Globus pallidus (tissue), 1 donor: ENCODE data around the gene BOD1L2.

Experiments
- DNase-seq: peaks from one replicate; pipeline ENCODE4 v3.0.0-alpha.2; 2015; ENCODE audit warnings: low spot score

Gene BOD1L2

DNA sequence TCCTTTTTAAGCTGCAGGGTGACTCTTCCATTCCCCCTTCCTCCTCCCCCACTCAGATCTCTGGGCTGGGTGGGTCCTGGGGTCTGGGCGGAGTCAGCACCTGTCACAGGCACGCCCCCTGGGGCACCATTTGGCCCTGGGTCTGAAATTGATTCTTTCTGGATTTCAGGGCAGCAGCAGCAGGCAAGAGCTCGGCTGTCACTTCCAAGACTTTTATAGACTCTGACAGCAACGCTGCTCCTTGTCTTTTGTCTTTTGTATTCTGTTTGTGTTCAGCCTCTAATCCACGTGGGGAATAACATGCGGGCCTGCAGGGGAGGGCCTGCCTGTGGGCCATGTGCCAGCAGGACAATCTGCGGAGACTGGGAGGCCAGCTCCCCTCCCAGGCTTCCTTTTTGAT is 3.9 kb downstream of the BOD1L2 start:
- no peak for DNase-seq

DNA sequence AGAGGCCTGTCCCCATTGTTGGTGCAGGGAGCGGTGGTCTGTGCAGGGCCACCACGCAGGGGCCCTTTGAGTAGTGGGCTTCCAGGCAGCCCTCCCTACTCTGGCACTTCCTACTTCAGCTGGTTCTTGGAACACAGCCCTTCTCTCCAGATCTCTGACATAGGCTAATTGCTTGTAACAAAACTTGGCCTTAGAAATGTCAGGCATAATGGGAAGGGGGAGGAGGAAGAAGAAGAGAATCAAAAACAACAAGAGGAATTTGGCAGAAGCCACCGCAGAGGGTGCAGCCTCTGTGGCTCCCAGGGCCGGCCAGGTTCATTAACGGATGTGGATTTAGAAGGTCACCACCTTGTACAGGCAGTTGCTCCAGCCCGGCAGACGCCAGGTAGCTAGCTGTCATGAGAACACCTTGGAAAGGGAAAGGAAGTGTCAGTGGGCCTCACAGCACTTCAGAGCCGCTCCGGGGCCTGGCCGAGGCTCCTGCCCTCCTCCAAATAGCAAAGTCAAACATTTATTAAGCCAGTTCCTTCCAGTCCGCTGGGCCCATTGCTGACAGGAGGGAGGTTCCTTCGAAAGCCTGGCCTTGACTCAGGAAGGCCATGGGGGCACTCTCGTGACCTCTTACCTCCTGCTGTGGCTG is 7.4 kb downstream of the BOD1L2 start:
- no peak for DNase-seq

DNA sequence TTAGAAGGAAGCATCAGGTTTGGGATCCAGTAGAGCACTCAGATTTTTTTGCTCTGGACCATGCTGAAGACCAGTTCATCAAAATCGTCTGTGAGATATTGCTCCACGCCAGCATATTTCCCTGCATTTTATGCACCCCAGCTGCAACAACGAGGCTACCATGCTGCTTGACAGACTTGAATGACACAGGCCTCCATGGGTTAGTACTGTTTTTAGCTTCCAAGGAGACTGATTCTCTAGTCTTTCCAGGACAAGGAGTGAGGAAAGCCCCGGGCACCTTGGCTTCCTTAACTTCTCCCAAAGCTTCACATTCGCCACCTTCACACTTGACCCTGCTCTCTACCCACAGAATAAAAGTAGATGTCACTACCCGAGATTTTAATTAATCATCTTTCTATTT is 17.5 kb downstream of the BOD1L2 start:
- DNase-seq = no peak

DNA sequence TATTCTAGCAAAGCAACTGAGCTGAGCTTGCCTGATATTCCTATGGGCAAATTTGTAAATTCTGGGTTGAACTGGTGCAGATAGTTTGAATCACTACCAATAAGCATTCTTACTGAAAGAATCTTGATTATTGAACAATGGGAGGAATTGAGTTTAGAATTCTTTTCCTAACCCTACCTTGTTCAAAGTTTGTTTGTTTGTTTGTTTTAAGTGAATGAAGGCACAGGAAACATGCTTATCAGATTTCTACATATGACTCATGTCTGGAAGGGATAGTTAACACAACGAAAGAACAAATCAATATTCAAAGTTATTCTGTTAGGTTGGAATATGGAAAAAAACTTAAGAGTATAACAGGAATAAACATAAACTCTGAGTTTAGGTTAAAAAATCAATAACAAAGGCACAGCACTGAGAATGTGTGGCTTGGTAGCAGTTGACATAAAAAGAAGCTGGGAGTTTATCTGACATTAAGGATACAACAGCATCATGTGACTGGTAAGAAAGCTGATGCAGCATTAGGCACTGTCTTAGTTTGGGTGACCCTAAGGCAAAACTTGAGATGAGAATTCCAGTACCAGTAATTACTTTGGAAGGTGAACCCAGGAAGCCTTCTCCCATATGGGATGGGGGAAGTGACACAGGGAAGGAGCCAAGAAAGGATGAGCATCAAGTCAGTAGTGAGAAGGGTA is 20.9 kb downstream of the BOD1L2 start:
- DNase-seq = no peak

DNA sequence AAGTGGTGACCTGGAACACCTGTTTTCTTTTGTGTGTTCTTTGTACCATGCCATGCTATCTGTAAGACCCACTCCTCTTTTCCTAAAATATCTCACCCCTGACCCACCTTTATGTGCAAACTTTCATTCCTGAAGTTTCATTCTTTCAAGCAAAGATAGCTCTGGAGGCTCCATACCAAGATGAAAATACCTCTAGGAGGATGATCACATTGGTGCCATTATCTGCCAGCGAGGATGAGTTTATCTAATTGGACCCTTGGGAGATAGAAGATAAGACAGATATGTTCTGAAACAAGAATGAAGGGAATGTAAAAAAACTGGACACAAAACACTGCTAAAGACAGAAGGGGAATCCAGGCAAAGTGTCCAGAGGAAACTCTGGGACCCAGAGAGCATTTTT is 24.1 kb downstream of the BOD1L2 start:
- DNase-seq = no peak

DNA sequence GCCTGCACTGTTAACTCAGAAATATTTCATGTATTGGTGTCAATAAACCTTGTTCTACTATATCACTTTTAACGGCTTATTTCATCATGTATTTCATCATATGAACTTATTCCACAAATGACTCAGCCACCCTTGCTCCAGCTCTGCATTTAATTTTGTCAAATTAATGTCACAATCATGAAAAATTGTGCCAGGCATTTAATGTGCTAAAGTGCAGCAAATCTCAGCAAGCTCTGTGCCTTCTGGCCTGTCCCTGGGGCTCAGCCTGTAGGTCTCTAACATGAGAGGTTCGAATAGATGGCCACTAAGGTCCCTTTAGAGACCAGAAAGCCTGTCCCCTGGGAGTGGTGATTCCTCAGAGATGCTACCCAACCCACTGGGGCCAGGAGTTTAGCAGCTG is 28.6 kb downstream of the BOD1L2 start:
- no peak for DNase-seq

DNA sequence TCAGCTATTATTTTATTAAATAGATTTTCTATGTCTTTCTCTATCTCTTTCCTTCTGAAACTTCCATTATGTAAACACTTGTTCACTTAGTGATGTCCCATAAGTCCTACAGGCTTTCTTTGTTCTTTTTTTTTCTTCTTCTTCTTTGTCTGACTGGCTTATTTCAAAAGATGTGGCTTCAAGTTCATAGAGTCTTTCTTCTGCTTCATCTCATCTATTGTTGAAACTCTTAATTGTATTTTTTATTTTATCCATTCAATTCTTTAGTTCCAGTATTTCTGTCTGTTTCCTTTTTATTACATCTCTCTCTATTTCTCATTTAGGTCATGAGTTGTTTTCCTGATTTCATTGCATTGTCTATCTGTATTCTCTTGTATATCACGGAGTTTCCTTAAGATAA is 38.5 kb downstream of the BOD1L2 start:
- DNase-seq = no peak

DNA sequence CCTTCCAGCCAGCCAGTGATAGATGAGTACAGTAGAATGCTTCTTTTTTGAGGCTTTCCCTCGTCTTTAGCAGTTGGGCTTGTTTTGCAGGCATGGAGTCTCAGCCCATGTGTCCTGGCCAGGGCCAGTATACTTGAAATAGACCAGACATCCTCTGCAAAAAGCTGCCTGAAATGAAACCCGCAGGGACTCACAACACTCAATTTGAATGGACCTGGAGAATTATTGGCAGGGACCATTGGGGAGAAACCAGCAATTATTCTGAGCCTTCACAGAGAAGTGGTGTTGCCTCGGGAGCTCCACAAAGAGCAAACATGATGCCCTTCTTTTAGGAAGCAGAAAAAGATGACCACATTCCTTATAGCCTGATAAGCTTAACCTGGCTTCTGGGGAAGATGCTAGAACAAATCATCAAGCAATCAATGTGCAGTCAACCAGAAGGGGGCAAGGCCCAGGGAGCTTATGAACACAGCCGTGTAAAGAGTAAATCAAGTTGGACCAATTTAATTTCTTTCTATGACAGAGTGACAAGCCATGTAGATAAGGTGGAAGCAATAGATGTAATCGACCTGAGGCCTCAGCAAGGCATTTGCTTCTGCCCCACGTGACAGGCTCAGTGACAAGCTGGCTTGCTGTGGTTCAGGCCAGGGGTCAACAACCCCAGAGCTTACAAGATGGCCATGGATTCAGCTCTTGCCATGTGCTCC is 42.1 kb downstream of the BOD1L2 start:
- DNase-seq = no peak

DNA sequence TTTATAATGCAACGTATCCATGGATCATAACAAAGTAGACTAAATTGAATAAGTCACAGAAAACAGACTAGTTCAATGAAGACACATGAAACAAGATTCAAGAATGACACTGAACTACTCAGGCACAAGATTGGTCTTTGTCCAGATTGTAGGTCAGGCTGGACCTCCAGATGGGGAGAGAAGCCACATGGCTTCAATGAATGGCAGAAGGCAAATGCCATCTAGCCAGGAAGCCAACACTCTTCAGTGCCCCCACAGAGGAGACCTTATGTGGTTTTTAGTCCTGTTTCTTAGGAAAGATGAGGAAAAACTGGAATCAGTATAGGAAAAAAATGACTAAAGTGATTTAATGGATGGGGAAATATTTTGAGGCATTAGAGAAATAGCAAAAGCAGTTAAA is 43.1 kb downstream of the BOD1L2 start:
- DNase-seq = no peak

DNA sequence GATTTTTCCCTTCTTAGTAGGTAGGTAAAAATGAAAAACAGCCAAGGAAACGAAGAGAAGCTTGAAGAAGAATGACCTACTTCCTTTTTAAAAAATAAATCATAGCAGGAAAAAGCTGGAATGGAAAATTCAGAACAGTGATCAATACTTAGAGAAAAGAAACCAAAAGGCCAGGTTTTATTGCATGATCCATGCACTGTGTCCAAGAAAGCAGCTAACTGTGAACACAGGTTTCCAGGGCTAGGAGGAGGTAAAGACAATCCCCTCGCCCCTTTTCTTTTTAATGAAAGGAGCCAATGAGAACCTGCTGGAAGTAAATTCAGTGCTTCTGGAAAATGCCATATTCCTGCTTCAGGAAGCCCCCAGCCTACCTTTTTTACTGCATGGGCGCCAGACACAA is 47.2 kb downstream of the BOD1L2 start:
- no peak for DNase-seq

DNA sequence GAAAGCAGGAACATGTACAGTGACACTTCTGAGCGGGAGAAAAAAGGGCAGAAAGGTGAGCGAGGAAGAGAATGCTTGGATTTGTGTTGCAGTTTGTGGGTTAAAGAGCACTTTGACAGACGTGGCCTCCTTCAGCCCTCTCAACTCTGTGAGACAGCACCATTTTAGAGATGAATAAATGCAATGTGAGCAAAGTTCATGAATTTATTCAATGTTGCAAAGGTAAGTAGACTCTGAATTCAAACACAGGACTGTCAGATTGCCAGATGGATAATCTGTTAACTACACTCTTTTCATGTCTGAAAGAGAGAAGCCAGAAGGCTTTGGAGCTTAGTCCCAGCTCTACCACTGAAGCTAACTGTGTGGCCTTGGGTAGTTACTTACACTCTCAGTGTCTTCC is 47.7 kb downstream of the BOD1L2 start:
- no peak for DNase-seq

DNA sequence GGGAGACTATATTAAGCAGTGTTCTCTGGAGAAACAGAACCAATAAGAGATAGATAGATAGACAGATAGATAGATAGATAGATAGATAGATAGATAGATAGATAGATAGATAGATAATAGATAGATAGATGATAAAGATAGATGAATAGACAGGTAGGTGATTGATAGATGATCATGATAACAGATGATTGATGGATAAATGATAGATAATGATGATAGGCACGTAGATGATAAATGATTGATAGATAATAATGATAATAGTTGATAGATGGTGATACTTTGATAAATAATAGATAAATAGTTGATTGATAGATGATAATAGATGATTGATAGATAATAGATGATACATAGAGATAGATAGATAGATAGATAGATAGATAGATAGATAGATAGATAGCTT is 48.5 kb downstream of the BOD1L2 start:
- no peak for DNase-seq

DNA sequence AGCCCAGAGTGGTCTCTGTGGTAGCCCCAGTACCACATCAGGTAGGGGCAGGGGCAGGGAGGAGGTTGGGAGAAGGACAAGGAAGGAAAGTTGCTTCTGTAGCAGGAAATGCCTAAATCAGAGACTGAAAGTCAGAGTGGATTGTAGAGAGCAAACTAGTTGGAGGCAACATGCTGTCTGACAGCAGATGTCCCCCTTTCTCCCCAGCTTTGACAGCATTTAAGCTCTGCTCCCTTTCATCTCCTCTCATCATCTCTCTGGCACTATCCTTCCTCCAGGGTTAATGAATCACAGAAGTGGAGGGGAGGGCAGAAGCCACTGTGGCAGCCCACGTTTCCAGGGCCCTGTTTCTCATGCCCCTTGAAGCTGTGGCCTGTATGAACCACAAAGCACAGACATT is 50.4 kb downstream of the BOD1L2 start:
- DNase-seq = no peak

DNA sequence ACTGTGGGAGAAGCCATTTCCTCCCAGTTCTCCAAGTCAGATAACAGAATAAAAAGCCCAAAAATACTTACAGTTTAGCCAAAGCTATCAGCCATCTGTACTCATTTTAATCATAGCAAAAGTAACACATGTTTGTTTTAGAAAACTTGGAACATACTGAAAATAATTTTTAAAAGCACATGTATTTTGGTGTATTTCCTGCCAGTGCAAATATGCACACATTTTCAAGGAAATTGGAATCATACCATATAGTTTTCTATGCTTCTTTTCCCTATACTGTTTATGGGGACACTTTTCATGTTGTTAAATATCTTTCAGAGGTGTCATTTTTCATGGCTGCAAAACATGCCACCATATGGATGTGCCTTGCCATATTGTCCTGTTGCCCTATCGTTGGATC is 51.2 kb downstream of the BOD1L2 start:
- DNase-seq = no peak
